ENCODE results near the gene SEMA5B.

DNA sequence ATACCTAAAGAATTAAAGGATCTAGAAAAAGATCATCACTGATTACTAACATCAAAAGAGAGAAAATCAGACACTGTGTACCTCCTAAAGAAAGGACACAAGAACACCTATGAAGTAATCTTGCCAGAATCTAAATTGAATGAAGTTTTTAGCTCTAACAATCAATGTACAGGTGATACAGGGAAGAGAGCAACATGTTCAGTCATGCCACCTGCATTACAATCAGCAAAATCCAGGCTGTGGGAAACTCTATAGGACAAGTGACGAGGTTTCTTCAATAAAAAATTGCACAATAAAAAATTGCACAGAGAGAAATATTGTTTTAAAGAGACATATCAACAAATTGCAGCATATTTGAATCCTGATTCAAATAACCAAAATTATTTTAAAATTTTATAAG is 93.3 kb downstream of the SEMA5B start:
- TF ChIP-seq EP300 (IDR thresholded peaks at IDR 0.05): no peak
- TF ChIP-seq, protein P1, sequence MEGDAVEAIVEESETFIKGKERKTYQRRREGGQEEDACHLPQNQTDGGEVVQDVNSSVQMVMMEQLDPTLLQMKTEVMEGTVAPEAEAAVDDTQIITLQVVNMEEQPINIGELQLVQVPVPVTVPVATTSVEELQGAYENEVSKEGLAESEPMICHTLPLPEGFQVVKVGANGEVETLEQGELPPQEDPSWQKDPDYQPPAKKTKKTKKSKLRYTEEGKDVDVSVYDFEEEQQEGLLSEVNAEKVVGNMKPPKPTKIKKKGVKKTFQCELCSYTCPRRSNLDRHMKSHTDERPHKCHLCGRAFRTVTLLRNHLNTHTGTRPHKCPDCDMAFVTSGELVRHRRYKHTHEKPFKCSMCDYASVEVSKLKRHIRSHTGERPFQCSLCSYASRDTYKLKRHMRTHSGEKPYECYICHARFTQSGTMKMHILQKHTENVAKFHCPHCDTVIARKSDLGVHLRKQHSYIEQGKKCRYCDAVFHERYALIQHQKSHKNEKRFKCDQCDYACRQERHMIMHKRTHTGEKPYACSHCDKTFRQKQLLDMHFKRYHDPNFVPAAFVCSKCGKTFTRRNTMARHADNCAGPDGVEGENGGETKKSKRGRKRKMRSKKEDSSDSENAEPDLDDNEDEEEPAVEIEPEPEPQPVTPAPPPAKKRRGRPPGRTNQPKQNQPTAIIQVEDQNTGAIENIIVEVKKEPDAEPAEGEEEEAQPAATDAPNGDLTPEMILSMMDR (IDR thresholded peaks at IDR 0.05): no peak
- TF ChIP-seq POLR2AphosphoS5 (IDR thresholded peaks at IDR 0.05): no peak
- TF ChIP-seq POLR2A (IDR thresholded peaks at IDR 0.05): no peak
